Testis (tissue), 3 donors: ENCODE results near the gene HERC4. TPM values are rescaled to one million over a fixed set of nuclear protein-coding genes. Genes with fewer than 3 reads are reported as not detected.
"Not testable (repeated sequence)": the region's sequence is repeated elsewhere in the genome, so short reads cannot be mapped to it uniquely, and the experiment has no call there.

Source experiments
- DNase-seq: peaks from one replicate; pipeline ENCODE4 v3.0.0-alpha.2; 2019
- H3K27ac ChIP-seq, 2 donors: fragments of 200-600 bp; sonication (generic); one replicate each; pipeline ENCODE4 v1.5.1; 2019
- H3K27me3 ChIP-seq: fragments of 200-600 bp; sonication (generic); one replicate; pipeline ENCODE4 v1.5.1; 2019
- H3K36me3 ChIP-seq: fragments of 200-600 bp; sonication (generic); one replicate; pipeline ENCODE4 v1.5.1; 2017; ENCODE audit warnings: low read depth; ENCODE audit errors: missing control alignments
- H3K4me1 ChIP-seq: fragments of 200-600 bp; sonication (generic); one replicate; pipeline ENCODE4 v1.5.1; 2019
- H3K4me3 ChIP-seq, 2 donors: fragments of 200-600 bp; sonication (generic); one replicate each; pipeline ENCODE4 v1.5.1; 2017 to 2019
- H3K9me3 ChIP-seq: fragments of 200-600 bp; sonication (generic); one replicate; pipeline ENCODE4 v1.5.1; 2017
- POLR2A ChIP-seq: fragments of 450-650 bp; IDR thresholded peaks from one replicate; pipeline ENCODE4 v1.6.1; 2017; ENCODE audit warnings: antibody characterized with exemption, mild to moderate bottlenecking, moderate library complexity
- WGBS, 2 donors: methylation state at CpG; one replicate each; pipeline ENCODE4 v1.1.5; 2018; 5-methylcytosine and 5-hydroxymethylcytosine counted together
- intact Hi-C: fragments of 100-400 bp; cut with DNase I; formaldehyde crosslinking; loops from one replicate; pipeline ENCODE4 v1.15.1; 2023; ENCODE audit warnings: low total_unique reads
- polyA plus RNA-seq: library from polyadenylated mRNA; stranded (reverse); fragments of 350-450 nt; fragmentation: Illumina TruSeq; extraction: RNeasy Lipid Tissue Mini Kit (QIAGEN cat#74804); gene quantifications from one replicate; pipeline ENCODE4 v1.2.3, GENCODE V29; 2014; ENCODE audit warnings: low read depth, low replicate concordance; ENCODE audit not compliant: insufficient read depth
- total RNA-seq, 2 donors: library from RNA; depleted of rRNA; stranded (reverse); fragments of >200 nt; gene quantifications; one replicate each; pipeline ENCODE4 v1.2.3, GENCODE V29; 2016
- TF ChIP-seq, protein P1 (sequence below), 3 experiments: fragments of 450-650 bp in 2 of 3; fragments of 200-600 bp in 1 of 3; sonication (generic) in 1 of 3; IDR thresholded peaks; one replicate each; pipeline ENCODE4 v1.5.1; 2016 to 2019; ENCODE audit warnings: antibody characterized with exemption in 3 of 3, mild to moderate bottlenecking in 2 of 3, moderate library complexity in 1 of 3

HERC4 gene
- total and polyA plus RNA-seq, 3 donors from 2014 or later = 30.5 to 79.1 (median 67.3) TPM

DNA sequence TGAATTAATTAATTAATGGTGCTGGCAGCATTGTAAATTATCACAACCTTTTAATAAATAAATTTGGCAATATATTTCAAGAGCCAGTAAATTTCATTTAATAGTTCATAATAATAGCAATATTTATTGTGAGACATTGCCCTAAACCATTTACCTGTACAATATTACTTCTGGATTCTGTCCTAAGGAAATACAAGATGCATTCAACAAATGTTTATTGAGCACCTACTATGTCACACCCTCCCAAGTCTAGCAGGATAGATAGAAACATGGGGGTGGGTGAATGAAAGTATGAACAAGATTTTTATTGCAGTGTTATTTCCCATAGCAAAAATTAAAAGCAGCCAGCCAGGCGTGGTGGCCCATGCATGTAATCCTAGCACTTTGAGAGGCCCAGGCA is 4.4 kb upstream of the HERC4 start:
- Histone ChIP-seq H3K4me3 (no peak overlapping the region), H3K27ac (no peak overlapping the region), H3K9me3 (no peaks in the 10 kb centered on the region), H3K36me3 (no peaks in the 10 kb centered on the region), H3K27me3 (no peaks in the 10 kb centered on the region), H3K4me1 (peaks cover 13% of the 10 kb centered on the region)
- DNase-seq = no peak
- 90 to 96% methylated on average over 1 of the region's 1 CpG for WGBS, 2 donors
- intact Hi-C loops = no loop called here
- TF ChIP-seq, protein P1, sequence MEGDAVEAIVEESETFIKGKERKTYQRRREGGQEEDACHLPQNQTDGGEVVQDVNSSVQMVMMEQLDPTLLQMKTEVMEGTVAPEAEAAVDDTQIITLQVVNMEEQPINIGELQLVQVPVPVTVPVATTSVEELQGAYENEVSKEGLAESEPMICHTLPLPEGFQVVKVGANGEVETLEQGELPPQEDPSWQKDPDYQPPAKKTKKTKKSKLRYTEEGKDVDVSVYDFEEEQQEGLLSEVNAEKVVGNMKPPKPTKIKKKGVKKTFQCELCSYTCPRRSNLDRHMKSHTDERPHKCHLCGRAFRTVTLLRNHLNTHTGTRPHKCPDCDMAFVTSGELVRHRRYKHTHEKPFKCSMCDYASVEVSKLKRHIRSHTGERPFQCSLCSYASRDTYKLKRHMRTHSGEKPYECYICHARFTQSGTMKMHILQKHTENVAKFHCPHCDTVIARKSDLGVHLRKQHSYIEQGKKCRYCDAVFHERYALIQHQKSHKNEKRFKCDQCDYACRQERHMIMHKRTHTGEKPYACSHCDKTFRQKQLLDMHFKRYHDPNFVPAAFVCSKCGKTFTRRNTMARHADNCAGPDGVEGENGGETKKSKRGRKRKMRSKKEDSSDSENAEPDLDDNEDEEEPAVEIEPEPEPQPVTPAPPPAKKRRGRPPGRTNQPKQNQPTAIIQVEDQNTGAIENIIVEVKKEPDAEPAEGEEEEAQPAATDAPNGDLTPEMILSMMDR (IDR thresholded peaks at IDR 0.05) = no peak
- TF ChIP-seq POLR2A = no peak

DNA sequence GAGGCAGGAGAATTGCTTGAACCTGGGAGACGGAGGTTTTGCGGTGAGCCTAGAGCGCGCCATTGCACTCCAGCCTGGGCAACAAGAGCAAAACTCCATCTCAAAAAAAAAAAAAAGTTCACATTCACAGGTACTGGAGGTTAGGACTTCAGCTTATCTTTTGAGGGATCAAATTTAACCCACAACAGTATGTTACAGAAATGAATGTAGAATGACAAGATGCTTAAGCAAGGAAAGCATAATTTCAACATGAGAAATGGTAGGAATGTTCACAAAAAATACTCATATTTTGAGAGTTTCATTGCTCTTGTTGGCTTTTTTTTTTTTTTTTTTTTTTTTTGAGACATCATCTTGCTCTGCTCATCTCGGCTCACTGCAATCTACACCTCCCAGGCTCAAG is 1.9 kb upstream of the HERC4 start:
- TF ChIP-seq, protein P1 (IDR thresholded peaks at IDR 0.05) = no peak
- no peak for TF ChIP-seq POLR2A
- Histone ChIP-seq H3K27ac (no peak overlapping the region), H3K27me3 (no peaks in the 10 kb centered on the region), H3K36me3 (no peaks in the 10 kb centered on the region), H3K4me1 (peaks cover 15% of the 10 kb centered on the region), H3K9me3 (no peaks in the 10 kb centered on the region), H3K4me3 (no peak overlapping the region)
- intact Hi-C loops = no loop called here
- no peak for DNase-seq
- 92 to 93% methylated on average over 5 of the region's 5 CpGs for WGBS, 2 donors

DNA sequence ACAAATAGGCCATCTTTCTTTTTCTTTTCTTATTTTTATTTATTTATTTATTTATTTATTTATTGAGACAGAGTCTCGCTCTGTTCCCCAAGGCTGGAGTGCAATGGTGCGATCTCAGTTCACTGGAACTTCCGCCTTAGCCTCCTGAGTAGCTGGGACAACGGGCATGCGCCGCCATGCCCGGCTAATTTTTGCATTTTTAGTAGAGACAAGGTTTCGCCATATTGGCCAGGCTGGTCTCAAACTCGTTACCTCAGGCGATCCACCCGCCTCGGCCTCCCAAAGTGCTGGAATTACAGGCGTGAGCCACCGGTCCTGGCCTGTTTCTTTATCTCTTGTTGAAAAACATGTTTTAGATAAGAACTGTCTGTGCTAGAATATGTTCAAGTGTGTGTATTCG is 998 bp upstream of the HERC4 start:
- intact Hi-C loops, H3K36me3 ChIP-seq, H3K27me3 ChIP-seq, DNase-seq, H3K9me3 ChIP-seq: not testable (repeated sequence)
- Histone ChIP-seq H3K4me1 (peaks cover 15% of the 10 kb centered on the region), H3K4me3 (peak overlapping the region; percentile 91 to 93), H3K27ac (peak overlapping the region in 1 of 2 donors; percentile 99)
- 58 to 76% methylated on average over 15 of the region's 15 CpGs for WGBS, 2 donors

DNA sequence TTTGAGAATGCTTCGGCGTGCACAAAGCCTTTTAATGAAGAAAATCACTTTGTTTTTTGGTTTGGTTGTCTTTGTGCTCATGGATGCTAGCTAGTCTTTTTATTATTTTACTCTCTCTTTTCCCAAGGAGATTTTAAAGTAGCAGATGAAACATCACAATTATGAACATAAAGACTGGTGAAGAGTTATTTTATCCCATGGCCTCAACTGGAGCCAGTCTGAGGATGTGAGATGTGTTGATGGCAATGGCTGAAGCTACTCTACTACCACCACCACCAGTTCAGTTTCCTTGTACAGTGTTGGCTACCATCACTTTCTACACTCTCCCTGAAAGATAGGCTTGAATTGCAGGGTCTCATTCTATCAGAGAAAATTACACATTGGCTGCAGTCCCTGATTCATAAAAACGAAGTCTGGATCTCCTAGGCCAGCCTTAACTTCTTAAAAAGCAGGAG is 494 bp upstream of the HERC4 start:
- no peaks in the 10 kb centered on the region for H3K27me3 ChIP-seq
- peaks cover 15% of the 10 kb centered on the region for H3K4me1 ChIP-seq
- TF ChIP-seq POLR2A = no peak
- TF ChIP-seq, protein P1 (IDR thresholded peaks at IDR 0.05) = no peak
- no peaks in the 10 kb centered on the region for H3K9me3 ChIP-seq
- H3K4me3 ChIP-seq = peak overlapping the region; percentile 91 to 93
- intact Hi-C loops = no loop called here
- H3K27ac ChIP-seq = peak overlapping the region; percentile 60 to 99
- H3K36me3 ChIP-seq = no peaks in the 10 kb centered on the region
- no peak for DNase-seq
- WGBS, 2 donors = 17 to 19% methylated on average over 3 of the region's 3 CpGs

DNA sequence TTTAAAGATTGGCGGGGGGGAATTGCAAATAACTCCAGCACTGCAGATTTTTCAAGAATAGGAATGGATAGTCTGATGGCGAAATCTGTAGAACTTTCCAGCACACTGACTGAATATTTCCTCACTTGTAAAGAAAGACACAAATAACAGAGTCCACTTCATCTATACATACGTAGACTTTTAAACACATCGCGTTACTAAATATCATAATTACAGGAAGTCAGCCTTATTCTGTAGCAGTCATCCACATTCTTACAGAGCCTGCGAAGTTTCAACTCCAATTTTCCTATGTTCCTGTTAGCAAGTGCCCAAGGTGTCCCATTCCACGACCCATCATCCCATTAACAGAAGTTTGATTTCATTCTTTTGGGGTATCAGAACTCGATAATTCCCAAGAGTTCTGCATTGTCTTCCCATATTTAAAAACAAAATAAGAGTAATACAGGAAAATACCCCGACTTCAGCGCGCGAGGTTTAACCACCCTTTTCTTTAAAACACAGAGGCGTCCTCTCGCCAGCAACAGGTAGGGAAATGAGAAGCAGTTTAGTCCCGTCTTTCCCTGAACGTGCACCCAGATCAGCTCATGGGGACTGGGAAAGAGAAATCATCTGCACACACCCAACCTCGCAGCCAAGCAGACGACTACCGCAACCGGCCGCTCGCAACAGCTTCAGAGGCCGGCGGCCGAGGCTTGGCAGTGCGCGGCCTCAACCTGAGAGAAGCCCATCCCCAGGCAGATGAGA is 880 bp downstream of the HERC4 start:
- Histone ChIP-seq H3K36me3 (no peaks in the 10 kb centered on the region), H3K4me1 (peaks cover 15% of the 10 kb centered on the region), H3K4me3 (peak overlapping the region; percentile 91 to 93), H3K27me3 (no peaks in the 10 kb centered on the region), H3K9me3 (no peaks in the 10 kb centered on the region), H3K27ac (peak overlapping the region; percentile 99)
- intact Hi-C loops = no loop called here
- TF ChIP-seq, protein P1 (IDR thresholded peaks at IDR 0.05) = no peak
- TF ChIP-seq POLR2A = no peak
- DNase-seq = no peak
- 0 to 1% methylated on average over 16 to 27 of the region's 27 CpGs for WGBS, 2 donors
